Measurements from ENCODE around the gene CNOT11.
"Not testable (repeated sequence)": the region's sequence is repeated elsewhere in the genome, so short reads cannot be mapped to it uniquely, and the experiment has no call there.

Gene CNOT11

DNA sequence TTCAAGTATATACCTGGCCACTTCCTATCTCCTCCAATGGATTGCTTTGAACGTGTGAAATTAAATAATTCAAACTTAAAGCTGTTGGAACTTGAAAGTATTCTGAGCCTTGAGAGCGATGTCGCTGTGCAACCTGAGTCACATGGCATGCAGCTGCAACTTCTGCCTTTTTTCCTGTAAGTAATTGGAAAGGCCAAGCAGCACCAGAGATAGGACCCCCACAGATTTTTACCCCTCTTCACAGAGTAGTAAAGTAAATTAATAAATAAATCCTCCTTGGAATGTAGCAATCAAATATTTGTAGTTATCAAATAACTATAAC, 59.0 kb downstream of the CNOT11 start:
- DNase-seq, result no peak

DNA sequence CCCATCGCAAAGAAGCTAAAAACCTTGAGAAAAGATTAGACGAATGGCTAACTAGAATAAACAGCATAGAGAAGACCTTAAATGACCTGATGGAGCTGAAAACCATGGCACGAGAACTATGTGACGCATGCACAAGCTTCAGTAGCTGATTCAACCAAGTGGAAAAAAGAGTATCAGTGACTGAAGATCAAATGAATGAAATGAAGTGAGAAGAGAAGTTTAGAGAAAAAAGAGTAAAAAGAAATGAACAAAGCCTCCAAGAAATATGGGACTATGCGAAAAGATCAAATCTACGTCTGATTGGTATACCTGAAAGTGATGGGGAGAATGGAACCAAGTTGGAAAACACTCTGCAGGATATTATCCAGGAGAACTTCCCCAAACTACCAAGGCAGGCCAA, 63.9 kb downstream of the CNOT11 start:
- not testable (repeated sequence) for DNase-seq
